Colonic mucosa (tissue), 4 donors: ENCODE data around the gene TANGO2. TPM values are rescaled to one million over a fixed set of nuclear protein-coding genes. Genes with fewer than 3 reads are reported as not detected.
A peak's percentile ranks its signal among the peaks of the same experiment; 100 is the strongest.

Experiments used
- DNase-seq: peaks from one replicate; pipeline ENCODE4 v3.0.0-alpha.2; 2020
- H3K27ac ChIP-seq: fragments of 200-600 bp; one replicate; pipeline ENCODE4 v1.8.0; 2021
- H3K27me3 ChIP-seq: fragments of 200-600 bp; one replicate; pipeline ENCODE4 v1.8.0; 2021
- H3K36me3 ChIP-seq: fragments of 200-600 bp; one replicate; pipeline ENCODE4 v1.8.0; 2021
- H3K4me1 ChIP-seq: fragments of 200-600 bp; one replicate; pipeline ENCODE4 v1.8.0; 2021; ENCODE audit warnings: mild to moderate bottlenecking
- H3K4me3 ChIP-seq: fragments of 200-600 bp; one replicate; pipeline ENCODE4 v1.8.0; 2021
- H3K9ac ChIP-seq, 2 donors: one replicate each; pipeline ENCODE4 v1.7.0; 2013; ENCODE audit warnings: control low read depth in 2 of 2, low read depth in 2 of 2, low read length in 2 of 2
- H3K9me3 ChIP-seq: fragments of 200-600 bp; one replicate; pipeline ENCODE4 v1.8.0; 2021
- CTCF ChIP-seq: fragments of 200-600 bp; IDR thresholded peaks from one replicate; pipeline ENCODE4 v1.8.0; 2022; ENCODE audit warnings: antibody characterized with exemption, mild to moderate bottlenecking
- intact Hi-C: fragments of 100-400 bp; cut with DNase I; formaldehyde crosslinking; loops from one replicate; pipeline ENCODE4 v1.14.1; 2022
- total RNA-seq, 2 donors: library from RNA; stranded (reverse); fragmentation: NEBNext Ultra II Directional in 1 of 2; extraction: Animal tissue kit (Norgen Biotek cat#: 25700) in 1 of 2; gene quantifications; one replicate each; pipeline ENCODE4 v1.2.1, GENCODE V29; 2021
- donor health status: healthy.
- donor health status: DM: no; HTN: no; CAD: no.
- donor health status: DM: no; HTN: no; CAD: no.

Gene TANGO2
- total RNA-seq, 2 donors from 2014 or later: 22.1 to 34.1 TPM

- H3K4me1 ChIP-seq: peaks cover 7% of the 10 kb centered on the region
- H3K9ac ChIP-seq: peak overlapping the region in 1 of 2 donors; percentile 12
- H3K36me3 ChIP-seq: no peaks in the 10 kb centered on the region
- no peak overlapping the region for H3K27ac ChIP-seq
- no peaks in the 10 kb centered on the region for H3K27me3 ChIP-seq
- H3K9me3 ChIP-seq: no peaks in the 10 kb centered on the region
- TF ChIP-seq CTCF: no peak
- no peak overlapping the region for H3K4me3 ChIP-seq
- intact Hi-C loops: no loop called here
- DNase-seq: no peak
These were observed 11.6 kb downstream of the TANGO2 start for GRCh38 chr22:20032407-20032991.

GRCh38 chr22:20033045-20033706 lies 12.3 kb downstream of the TANGO2 start:
- no peak for DNase-seq

GRCh38 chr22:20034143-20034542 lies 13.2 kb downstream of the TANGO2 start:
- DNase-seq: no peak
- no peak overlapping the region for H3K4me3 ChIP-seq
- H3K36me3 ChIP-seq: no peaks in the 10 kb centered on the region
- peaks cover 7% of the 10 kb centered on the region for H3K4me1 ChIP-seq
- no peak for TF ChIP-seq CTCF
- H3K27me3 ChIP-seq: no peaks in the 10 kb centered on the region
- no peak overlapping the region for H3K27ac ChIP-seq
- H3K9ac ChIP-seq: no peak overlapping the region
- no peaks in the 10 kb centered on the region for H3K9me3 ChIP-seq
- intact Hi-C loops: no loop called here

More at GRCh38 chr22:20033045-20033706, 12.3 kb downstream of the TANGO2 start:
- no peak for TF ChIP-seq CTCF
- H3K27ac ChIP-seq: no peak overlapping the region
- intact Hi-C loops: no loop called here
- no peak overlapping the region for H3K9ac ChIP-seq
- no peaks in the 10 kb centered on the region for H3K36me3 ChIP-seq
- H3K4me1 ChIP-seq: peaks cover 7% of the 10 kb centered on the region
- no peaks in the 10 kb centered on the region for H3K9me3 ChIP-seq
- H3K4me3 ChIP-seq: no peak overlapping the region
- H3K27me3 ChIP-seq: no peaks in the 10 kb centered on the region

GRCh38 chr22:20035375-20036083 lies 14.6 kb downstream of the TANGO2 start:
- no peak for TF ChIP-seq CTCF

GRCh38 chr22:20036084-20036482 lies 15.2 kb downstream of the TANGO2 start:
- no peaks in the 10 kb centered on the region for H3K27me3 ChIP-seq
- H3K4me1 ChIP-seq: peaks cover 7% of the 10 kb centered on the region
- intact Hi-C loops: no loop called here
- no peak for DNase-seq
- H3K4me3 ChIP-seq: no peak overlapping the region
- H3K9me3 ChIP-seq: no peaks in the 10 kb centered on the region
- H3K9ac ChIP-seq: no peak overlapping the region
- no peak overlapping the region for H3K27ac ChIP-seq
- TF ChIP-seq CTCF: no peak
- no peaks in the 10 kb centered on the region for H3K36me3 ChIP-seq

More at GRCh38 chr22:20035375-20036083, 14.6 kb downstream of the TANGO2 start:
- no peak overlapping the region for H3K27ac ChIP-seq
- H3K4me3 ChIP-seq: no peak overlapping the region
- no peaks in the 10 kb centered on the region for H3K27me3 ChIP-seq
- intact Hi-C loops: no loop called here
- H3K9me3 ChIP-seq: no peaks in the 10 kb centered on the region
- no peak overlapping the region for H3K9ac ChIP-seq
- no peak for DNase-seq
- H3K4me1 ChIP-seq: peaks cover 7% of the 10 kb centered on the region
- H3K36me3 ChIP-seq: no peaks in the 10 kb centered on the region
